Fibroblast of villous mesenchyme (primary cell): ENCODE results near the gene FST. TPM values are rescaled to one million over a fixed set of nuclear protein-coding genes. Genes with fewer than 3 reads are reported as not detected.

ENCODE experiments used
- DNase-seq: peaks from one replicate; pipeline ENCODE4 v3.0.0-alpha.2; 2010; ENCODE audit warnings: low read depth
- H3K4me3 ChIP-seq: 2 replicates; pipeline ENCODE4 v1.5.1; 2011; ENCODE audit warnings: low read depth, mild to moderate bottlenecking, low read length
- CTCF ChIP-seq: IDR thresholded peaks from 2 replicates; pipeline ENCODE4 v1.5.1; 2012; ENCODE audit warnings: low read depth, mild to moderate bottlenecking, low read length; ENCODE audit not compliant: insufficient read depth
- total RNA-seq: library from RNA; depleted of rRNA; stranded (reverse); fragments of >200 nt; gene quantifications from 2 replicates; pipeline ENCODE4 v1.2.3, GENCODE V29; 2012

The FST gene
- total RNA-seq, 1 donor, result 29.8 TPM

GRCh38 chr5:53479045-53479589 is 1.3 kb upstream of the FST start:
- no peak for TF ChIP-seq CTCF
- peak overlapping the region; percentile 82 for H3K4me3 ChIP-seq
- peak; percentile 11 for DNase-seq

DNA sequence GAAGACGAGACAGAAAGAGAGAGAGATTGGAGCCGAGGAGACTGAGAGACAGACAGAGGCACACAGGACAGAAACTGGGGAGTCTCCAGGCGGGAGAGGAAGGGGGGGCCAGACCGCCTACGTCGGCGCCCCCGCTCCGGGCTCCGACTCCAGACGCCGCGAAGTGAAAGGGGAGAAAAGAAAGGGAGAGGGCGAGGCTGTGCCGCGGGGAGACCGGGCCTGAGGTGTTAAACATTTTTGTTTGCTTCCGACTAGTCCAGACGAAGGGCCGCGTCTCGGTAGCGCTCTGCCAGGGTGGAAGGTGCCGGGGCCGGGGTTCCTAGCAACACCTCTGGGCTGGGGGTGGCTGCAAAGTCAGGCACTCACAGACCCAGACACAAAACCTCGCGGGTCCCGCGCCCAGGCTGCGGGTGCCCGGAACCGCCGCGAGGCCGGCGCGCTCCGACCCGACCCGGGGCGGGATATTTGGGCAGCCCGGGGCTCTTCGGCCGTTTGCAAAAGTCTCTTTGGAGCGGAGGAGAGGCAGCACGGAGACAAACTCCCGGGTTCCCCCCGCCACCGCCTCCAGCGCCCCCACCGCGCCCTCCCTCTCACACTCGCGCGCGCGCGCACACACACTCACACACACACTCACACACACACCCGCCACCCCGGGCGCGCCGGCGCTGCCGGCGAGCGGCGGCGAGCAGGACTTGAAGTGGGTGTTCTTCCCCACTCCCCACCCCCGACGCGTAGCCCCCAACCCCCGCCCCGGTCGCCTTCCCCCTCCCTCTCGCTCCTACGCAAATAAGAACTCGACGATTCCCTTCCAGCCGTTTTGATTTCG is 626 bp upstream of the FST start:
- H3K4me3 ChIP-seq, result peak overlapping the region; percentile 82
- peak; percentile 57 for DNase-seq
- TF ChIP-seq CTCF, result no peak

DNA sequence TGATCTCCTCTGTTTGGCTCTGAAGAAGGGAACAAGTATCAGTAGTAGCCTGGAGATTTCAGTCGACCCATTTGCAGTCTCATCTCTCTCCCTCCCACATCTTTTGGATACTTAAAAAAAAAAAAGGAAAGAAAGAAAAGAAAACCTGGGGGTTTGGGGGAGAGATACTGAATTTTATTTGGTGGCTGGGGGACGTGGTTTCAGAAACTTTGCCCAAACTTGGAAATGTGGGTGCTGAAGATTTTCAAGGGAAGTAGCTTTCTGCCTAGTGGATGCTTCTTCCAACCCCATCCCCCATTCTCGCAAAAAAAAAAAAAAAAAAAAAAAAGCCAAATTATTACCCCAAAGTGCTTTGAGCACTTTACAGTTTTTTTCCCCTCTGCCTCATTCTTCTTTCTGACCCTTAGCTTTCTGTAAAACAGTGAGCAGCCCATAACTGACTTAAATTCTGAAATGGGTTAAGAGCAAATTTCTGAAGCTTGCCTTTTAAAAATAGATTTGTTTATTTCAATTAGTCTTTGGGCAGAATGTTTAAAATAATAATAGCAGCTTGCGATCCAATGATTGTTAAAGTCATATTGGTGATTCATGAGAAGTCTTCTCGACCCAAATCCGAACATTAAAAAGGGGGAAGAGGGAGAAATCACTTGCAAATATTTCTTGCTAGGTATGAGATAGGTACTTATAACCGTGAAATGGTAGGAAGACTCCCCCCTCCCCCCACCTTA is 894 bp downstream of the FST start:
- no peak for DNase-seq
- TF ChIP-seq CTCF, result no peak
- peak overlapping the region; percentile 82 for H3K4me3 ChIP-seq

GRCh38 chr5:53481887-53482716 is 1.7 kb downstream of the FST start:
- H3K4me3 ChIP-seq, result peak overlapping the region; percentile 82
- TF ChIP-seq CTCF, result peak; percentile 22
- DNase-seq, result peak; percentile 90

DNA sequence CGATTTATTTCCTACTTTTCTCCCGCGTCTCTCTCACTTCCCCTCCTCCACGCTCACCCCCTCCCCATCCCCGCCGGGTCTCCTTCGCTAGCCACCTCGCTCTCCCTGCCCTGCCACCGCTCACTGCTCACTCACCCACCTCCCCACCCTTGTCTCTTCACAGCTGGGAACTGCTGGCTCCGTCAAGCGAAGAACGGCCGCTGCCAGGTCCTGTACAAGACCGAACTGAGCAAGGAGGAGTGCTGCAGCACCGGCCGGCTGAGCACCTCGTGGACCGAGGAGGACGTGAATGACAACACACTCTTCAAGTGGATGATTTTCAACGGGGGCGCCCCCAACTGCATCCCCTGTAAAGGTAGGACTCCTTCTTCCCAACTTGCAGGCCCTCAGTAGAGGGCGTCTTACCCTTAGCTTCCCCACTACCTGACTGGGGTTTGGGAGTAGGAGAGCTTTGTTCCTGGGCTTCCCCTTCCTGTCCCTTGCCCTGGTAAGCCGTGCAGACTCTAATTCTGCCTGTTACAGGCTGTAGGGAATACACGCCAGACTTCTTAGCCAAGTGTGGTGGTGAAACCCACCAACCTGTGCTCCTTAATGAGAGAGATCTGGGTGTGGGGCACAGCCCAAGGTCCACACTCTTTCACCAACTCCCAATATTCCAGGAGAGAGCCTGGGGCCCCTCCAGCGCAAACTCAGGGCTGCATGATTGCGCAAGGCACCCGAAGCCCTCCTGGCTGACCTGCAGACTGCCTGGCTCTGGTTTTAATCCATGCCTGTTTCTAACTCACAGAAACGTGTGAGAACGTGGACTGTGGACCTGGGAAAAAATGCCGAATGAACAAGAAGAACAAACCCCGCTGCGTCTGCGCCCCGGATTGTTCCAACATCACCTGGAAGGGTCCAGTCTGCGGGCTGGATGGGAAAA is 2.5 kb downstream of the FST start:
- peak; percentile 39 for DNase-seq
- peak overlapping the region; percentile 82 for H3K4me3 ChIP-seq
- peak; percentile 28 for TF ChIP-seq CTCF
